Keratinocyte (primary cell): ENCODE results near the gene CDH12. TPM values are rescaled to one million over a fixed set of nuclear protein-coding genes. Genes with fewer than 3 reads are reported as not detected.

Source experiments
- DNase-seq: peaks from one replicate; pipeline ENCODE4 v3.0.0-alpha.2; 2011; ENCODE audit warnings: low read depth, missing footprints, low spot score
- FAIRE-seq: peaks from 2 replicates; lab custom pipeline; 2011; peaks lifted over from hg19 to GRCh38; lab: Jason Lieb, UNC
- H2AFZ ChIP-seq: 2 replicates; pipeline ENCODE4 v1.6.0; 2012; ENCODE audit warnings: low read length, control low read depth, inconsistent platforms; ENCODE audit not compliant: control insufficient read depth
- H3K27ac ChIP-seq: 2 replicates; pipeline ENCODE4 v1.5.1; 2011; ENCODE audit warnings: low read length; ENCODE audit not compliant: control insufficient read depth, insufficient read depth
- H3K27me3 ChIP-seq: 3 replicates; pipeline ENCODE4 v1.6.0; 2011; ENCODE audit warnings: low read length; ENCODE audit not compliant: control insufficient read depth, insufficient read depth; ENCODE audit errors: extremely low read depth
- H3K36me3 ChIP-seq, 2 experiments: 2 replicates in 1 of 2; 3 replicates in 1 of 2; pipeline ENCODE4 v1.5.1; 2011; ENCODE audit warnings: low read length in 2 of 2, mild to moderate bottlenecking in 1 of 2; ENCODE audit not compliant: control insufficient read depth in 2 of 2, insufficient read depth in 2 of 2; ENCODE audit errors: extremely low read depth in 1 of 2
- H3K4me1 ChIP-seq: 3 replicates; pipeline ENCODE4 v1.5.1; 2011; ENCODE audit warnings: low read length; ENCODE audit not compliant: control insufficient read depth, insufficient read depth; ENCODE audit errors: extremely low read depth
- H3K4me2 ChIP-seq: 3 replicates; pipeline ENCODE4 v1.6.0; 2011; ENCODE audit warnings: low read depth, low read length; ENCODE audit not compliant: control insufficient read depth, insufficient read depth; ENCODE audit errors: extremely low read depth
- H3K4me3 ChIP-seq, 3 experiments: fragments of 200-600 bp in 1 of 3; sonication (generic) in 1 of 3; 2 replicates in 2 of 3; 3 replicates in 1 of 3; pipeline ENCODE4 v1.5.1; 2011 to 2016; ENCODE audit warnings: low read length in 3 of 3, mild to moderate bottlenecking in 3 of 3, control low read depth in 2 of 3, inconsistent platforms in 1 of 3, low read depth in 1 of 3, mixed read lengths in 1 of 3, mixed run types in 1 of 3, moderate library complexity in 1 of 3; ENCODE audit not compliant: control insufficient read depth in 2 of 3, insufficient read depth in 2 of 3; ENCODE audit errors: extremely low read depth in 1 of 3
- H3K79me2 ChIP-seq: 2 replicates; pipeline ENCODE4 v1.6.0; 2012; ENCODE audit warnings: low read length; ENCODE audit not compliant: control insufficient read depth, insufficient read depth
- H3K9ac ChIP-seq: 3 replicates; pipeline ENCODE4 v1.6.0; 2011; ENCODE audit warnings: low read length; ENCODE audit not compliant: control insufficient read depth, insufficient read depth; ENCODE audit errors: extremely low read depth
- H3K9me1 ChIP-seq: 3 replicates; pipeline ENCODE4 v1.6.0; 2011; ENCODE audit warnings: low read length; ENCODE audit not compliant: control insufficient read depth, insufficient read depth; ENCODE audit errors: extremely low read depth
- H3K9me3 ChIP-seq: 2 replicates; pipeline ENCODE4 v1.5.1; 2012; ENCODE audit warnings: low read depth, low read length; ENCODE audit not compliant: control insufficient read depth
- H4K20me1 ChIP-seq: 3 replicates; pipeline ENCODE4 v1.6.0; 2011; ENCODE audit warnings: low read length; ENCODE audit not compliant: control insufficient read depth, insufficient read depth; ENCODE audit errors: extremely low read depth
- EZH2 ChIP-seq: IDR thresholded peaks from one replicate; pipeline ENCODE4 v1.6.1; 2012; ENCODE audit warnings: inconsistent platforms, mild to moderate bottlenecking, low read length, moderate library complexity
- dilution Hi-C: fragments of 300-500 bp; cut with MboI; formaldehyde crosslinking; loops from one replicate; pipeline ENCODE4 v1.7.0; 2020; ENCODE audit warnings: low sequenced_read_pairs; ENCODE audit not compliant: extremely low pct_ligation_motif_present
- polyA plus RNA-seq, 5 experiments: library from polyadenylated mRNA; depleted of rRNA in 3 of 5; stranded (reverse) in 3 of 5; stranded (forward) in 1 of 5; unstranded in 1 of 5; fragments of >200 nt; gene quantifications; 1 replicate in 1 of 5; 2 replicates in 3 of 5; 3 replicates in 1 of 5; pipeline versions ENCODE4 v1.2.1 to v1.2.3, GENCODE V29; 2011 to 2012; ENCODE audit warnings: missing spikeins in 2 of 5, low read depth in 1 of 5, low replicate concordance in 1 of 5
- TF ChIP-seq, protein P1 (sequence below), 3 experiments: IDR thresholded peaks in 1 of 3; conservative IDR thresholded peaks in 1 of 3; optimal IDR thresholded peaks in 1 of 3; 2 replicates in 2 of 3; 3 replicates in 1 of 3; pipeline versions ENCODE3 to v1.5.1; 2011; ENCODE audit warnings: low read length in 3 of 3, mild to moderate bottlenecking in 3 of 3, moderate library complexity in 2 of 3, control low read depth in 1 of 3, inconsistent platforms in 1 of 3; ENCODE audit not compliant: insufficient read depth in 2 of 3; ENCODE audit errors: extremely low read depth in 1 of 3

Gene CDH12
- polyA plus RNA-seq, 1 donor (not counting 4 experiments of a cell fraction or from before 2014, with no cell fraction given) = not detected

DNA sequence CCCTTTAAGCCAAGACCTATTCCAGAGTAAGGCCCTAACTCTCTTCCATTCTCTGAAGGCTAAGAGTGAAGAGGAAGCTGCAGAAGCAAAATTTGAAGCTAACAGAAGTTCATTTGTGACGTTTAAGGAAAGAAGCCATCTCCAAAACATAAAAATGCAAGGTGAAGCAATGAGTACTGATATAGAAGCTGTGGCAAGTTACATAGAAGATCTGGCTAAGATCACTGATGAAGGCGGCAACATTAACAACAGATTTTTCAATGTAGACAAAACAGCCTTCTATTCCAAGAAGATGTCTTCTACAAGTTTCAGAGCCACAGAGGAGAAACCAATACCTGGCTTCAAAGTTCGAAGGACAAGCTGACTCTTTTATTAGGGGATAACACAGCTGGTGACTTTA lies 1143.4 kb downstream of the CDH12 start:
- FAIRE-seq = no peak
- no peaks in the 10 kb centered on the region for H3K27me3 ChIP-seq
- dilution Hi-C loops = no loop called here

DNA sequence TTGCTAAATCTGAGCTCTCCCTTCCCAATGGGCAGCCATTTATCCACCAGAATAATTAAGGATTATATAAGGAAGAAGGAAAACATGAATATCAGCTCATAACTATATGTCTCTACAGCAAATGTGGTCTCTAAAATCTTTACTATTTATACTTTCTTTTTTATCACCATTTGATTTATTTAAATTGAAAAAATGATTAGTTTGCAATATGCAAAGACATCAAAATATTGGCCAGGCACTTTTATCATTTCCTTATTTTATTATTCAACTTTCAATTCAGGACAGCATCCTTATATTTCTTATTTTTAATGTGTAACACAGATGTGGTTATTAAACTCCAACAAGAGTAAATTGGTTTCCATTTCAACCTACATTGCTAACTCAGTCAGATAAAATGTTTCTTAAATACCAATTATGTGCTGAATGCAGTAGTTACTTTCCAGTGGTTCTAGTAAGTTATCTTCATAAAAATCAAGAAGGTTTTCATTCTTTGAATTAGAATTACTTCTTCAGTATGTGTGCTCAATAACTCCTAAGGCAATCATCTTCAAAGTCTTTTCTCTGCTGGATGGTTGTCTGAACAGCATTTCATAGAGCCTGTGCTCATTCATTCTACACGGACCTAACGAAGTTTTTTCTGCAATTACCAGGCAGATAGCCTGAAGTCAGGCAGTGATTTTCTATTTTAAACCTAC lies 1148.0 kb downstream of the CDH12 start:
- Histone ChIP-seq H3K36me3 (no peaks in the 10 kb centered on the region), H3K27me3 (no peaks in the 10 kb centered on the region), H3K4me3 (no peak overlapping the region), H3K9ac (no peak overlapping the region), H3K79me2 (no peaks in the 10 kb centered on the region), H3K9me1 (no peaks in the 10 kb centered on the region), H3K9me3 (no peaks in the 10 kb centered on the region), H3K4me1 (no peaks in the 10 kb centered on the region), H3K4me2 (no peak overlapping the region), H3K27ac (no peak overlapping the region), H2AFZ (no peak overlapping the region), H4K20me1 (no peaks in the 10 kb centered on the region)
- DNase-seq (no peak), FAIRE-seq (no peak)
- TF ChIP-seq, protein P1, sequence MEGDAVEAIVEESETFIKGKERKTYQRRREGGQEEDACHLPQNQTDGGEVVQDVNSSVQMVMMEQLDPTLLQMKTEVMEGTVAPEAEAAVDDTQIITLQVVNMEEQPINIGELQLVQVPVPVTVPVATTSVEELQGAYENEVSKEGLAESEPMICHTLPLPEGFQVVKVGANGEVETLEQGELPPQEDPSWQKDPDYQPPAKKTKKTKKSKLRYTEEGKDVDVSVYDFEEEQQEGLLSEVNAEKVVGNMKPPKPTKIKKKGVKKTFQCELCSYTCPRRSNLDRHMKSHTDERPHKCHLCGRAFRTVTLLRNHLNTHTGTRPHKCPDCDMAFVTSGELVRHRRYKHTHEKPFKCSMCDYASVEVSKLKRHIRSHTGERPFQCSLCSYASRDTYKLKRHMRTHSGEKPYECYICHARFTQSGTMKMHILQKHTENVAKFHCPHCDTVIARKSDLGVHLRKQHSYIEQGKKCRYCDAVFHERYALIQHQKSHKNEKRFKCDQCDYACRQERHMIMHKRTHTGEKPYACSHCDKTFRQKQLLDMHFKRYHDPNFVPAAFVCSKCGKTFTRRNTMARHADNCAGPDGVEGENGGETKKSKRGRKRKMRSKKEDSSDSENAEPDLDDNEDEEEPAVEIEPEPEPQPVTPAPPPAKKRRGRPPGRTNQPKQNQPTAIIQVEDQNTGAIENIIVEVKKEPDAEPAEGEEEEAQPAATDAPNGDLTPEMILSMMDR (optimal IDR thresholded peaks at IDR 0.05 in 1 of 3, IDR thresholded peaks at IDR 0.05 in 1 of 3, conservative IDR thresholded peaks at IDR 0.05 in 1 of 3; ENCODE audit: extremely low read depth in 1 of 3, insufficient read depth in 2 of 3, low read length in 3 of 3) = no peak
- TF ChIP-seq EZH2 = no peak
- dilution Hi-C loops = no loop called here

More for the DNA sequence above, 1143.4 kb downstream of the CDH12 start:
- H3K9me1 ChIP-seq = no peaks in the 10 kb centered on the region
- H3K4me1 ChIP-seq = no peaks in the 10 kb centered on the region
- no peak overlapping the region for H3K4me3 ChIP-seq
- no peaks in the 10 kb centered on the region for H3K9me3 ChIP-seq
- H3K79me2 ChIP-seq = no peaks in the 10 kb centered on the region
- H4K20me1 ChIP-seq = no peaks in the 10 kb centered on the region
- H2AFZ ChIP-seq = peak overlapping the region; percentile 10
- H3K36me3 ChIP-seq = no peaks in the 10 kb centered on the region
- no peak for DNase-seq
- no peak overlapping the region for H3K9ac ChIP-seq
- no peak overlapping the region for H3K4me2 ChIP-seq
- TF ChIP-seq, protein P1 (optimal IDR thresholded peaks at IDR 0.05 in 1 of 3, IDR thresholded peaks at IDR 0.05 in 1 of 3, conservative IDR thresholded peaks at IDR 0.05 in 1 of 3; ENCODE audit: extremely low read depth in 1 of 3, insufficient read depth in 2 of 3, low read length in 3 of 3) = no peak
- no peak for TF ChIP-seq EZH2
- H3K27ac ChIP-seq = no peak overlapping the region
